GM21528 (cell line): ENCODE measurements around the gene BCL2L2.
"Not testable (repeated sequence)": the region's sequence is repeated elsewhere in the genome, so short reads cannot be mapped to it uniquely, and the experiment has no call there.

Experiments used
- ATAC-seq: cut with Tn5 transposase; IDR thresholded peaks from one replicate; pipeline ENCODE4 v1.9.1; 2021; ENCODE audit warnings: mild to moderate bottlenecking, moderate library complexity; ENCODE audit not compliant: unreplicated experiment, low FRiP score

The BCL2L2 gene, protein sequence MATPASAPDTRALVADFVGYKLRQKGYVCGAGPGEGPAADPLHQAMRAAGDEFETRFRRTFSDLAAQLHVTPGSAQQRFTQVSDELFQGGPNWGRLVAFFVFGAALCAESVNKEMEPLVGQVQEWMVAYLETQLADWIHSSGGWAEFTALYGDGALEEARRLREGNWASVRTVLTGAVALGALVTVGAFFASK

DNA sequence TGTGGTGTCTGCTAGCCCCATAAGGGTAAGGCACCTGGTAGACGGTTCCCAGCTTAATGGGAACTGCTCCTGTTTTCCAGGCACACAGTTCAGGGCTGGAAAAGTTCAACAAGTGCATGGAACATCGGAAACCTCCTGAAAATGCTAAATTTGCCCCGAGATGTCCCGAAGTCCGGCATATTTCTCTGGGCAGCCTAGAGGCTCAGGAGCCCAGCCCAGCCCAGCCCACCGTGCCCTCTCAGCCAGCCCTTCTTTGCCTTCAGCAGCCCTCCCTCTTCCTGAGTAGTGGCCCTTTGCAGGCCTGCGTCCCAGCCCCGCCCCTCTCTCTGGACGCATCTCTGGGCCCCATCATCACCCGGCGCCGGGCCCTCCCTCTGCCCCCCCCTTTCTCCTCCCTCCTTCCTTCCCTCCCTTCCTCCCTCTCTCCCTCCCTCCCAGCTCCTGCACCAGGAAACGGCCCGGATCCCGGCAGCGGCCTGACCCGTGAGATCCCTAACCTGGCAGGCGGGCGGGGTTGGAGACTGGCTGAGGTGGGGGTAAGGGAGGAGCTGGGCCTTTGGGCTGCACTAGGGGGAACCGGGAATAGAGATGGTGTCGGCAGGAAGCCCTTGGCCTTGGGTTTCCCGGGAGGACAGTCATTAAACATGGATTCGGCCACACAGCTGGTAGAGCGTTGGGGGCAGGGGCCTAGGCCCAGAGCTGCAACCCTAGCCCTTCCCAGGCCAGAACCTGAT is at the start of gene BCL2L2:
Gene BCL2L2 (plus strand): TSS at position 422 of the 734 bp plus-strand sequence. CDS start 935 bp downstream, outside the sequence.
- no peak for ATAC-seq

DNA sequence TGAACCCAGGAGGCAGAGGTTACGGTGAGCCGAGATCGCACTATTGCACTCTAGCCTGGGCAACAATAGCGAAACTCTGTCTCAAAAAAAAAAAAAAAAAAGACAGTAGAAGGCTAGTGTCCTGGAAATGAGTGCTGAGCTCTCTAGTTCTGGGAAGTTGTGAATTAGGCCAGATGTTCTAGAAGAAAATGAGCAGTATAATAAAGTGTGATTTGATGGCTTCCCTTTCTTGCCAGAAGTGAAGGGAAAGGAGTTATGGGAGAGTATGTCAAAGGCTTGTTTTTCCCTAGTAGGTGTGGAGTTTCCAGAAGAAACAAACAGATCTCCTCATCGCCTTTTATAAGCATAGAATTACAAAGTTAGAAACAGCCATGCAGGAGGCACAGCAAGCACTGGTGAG is 48.4 kb upstream of the BCL2L2 start:
- no peak for ATAC-seq

DNA sequence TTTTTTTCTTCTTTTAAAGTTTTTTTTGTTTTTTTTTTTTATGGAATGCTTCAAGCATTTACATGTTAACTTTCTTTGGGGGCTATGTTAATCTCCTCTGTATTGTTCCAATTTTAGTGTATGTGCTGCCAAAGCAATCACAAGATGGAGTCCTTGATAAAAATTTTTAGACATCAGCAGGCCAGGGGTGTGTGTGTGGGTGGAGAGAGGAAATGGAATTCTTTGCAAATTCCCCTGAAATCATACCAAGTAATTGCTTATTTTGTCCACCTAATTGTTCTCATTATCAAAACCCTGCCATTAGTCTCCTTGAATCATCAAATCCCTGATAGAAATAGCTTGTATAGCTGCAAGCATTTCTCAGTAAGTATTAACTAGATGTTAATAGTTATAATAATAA is 47.2 kb upstream of the BCL2L2 start:
- no peak for ATAC-seq

- ATAC-seq: not testable (repeated sequence)
Observed at GRCh38 chr14:23260849-23261248, 45.8 kb upstream of the BCL2L2 start.

GRCh38 chr14:23269193-23269592 is 37.4 kb upstream of the BCL2L2 start:
- ATAC-seq: no peak

DNA sequence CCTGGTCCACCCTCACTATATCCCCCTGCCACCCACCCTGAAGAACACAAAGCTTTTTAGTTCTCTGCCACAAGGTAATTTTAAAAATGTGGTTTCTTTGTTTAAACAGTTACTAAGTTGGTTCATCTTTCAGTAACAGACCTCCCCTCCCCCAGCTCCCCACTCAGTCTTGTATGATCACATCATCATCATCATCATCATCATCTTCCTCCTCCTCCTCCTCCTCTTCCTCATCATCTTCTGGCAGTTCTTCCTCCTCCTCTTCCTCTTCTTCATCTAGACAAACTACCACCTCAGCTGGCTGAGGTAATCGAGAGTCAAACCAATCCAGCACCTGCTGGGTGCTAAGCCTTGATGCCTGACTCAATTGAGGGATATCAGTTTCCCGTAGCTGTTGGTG is 31.2 kb upstream of the BCL2L2 start:
- ATAC-seq: no peak

DNA sequence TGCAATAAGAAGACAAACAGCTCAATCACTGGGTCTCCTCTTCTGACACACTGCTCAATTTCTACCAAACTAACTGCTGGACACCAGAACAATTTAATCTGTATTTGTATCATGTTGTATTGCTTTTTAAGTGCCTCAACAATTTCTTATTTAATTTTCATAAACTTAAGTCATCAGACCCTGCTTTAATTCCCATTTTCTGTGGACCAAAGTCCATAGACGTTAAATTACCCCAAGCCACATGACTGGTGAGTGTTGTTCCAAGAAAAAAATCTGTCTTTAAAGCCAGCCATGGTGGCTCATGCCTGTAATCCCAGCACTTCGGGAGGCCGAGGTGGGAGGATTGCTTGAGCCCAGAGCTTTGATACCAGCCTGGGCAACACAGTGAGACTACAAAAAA is 29.4 kb upstream of the BCL2L2 start:
- ATAC-seq: no peak

GRCh38 chr14:23277928-23278327 is 28.7 kb upstream of the BCL2L2 start:
- not testable (repeated sequence) for ATAC-seq

DNA sequence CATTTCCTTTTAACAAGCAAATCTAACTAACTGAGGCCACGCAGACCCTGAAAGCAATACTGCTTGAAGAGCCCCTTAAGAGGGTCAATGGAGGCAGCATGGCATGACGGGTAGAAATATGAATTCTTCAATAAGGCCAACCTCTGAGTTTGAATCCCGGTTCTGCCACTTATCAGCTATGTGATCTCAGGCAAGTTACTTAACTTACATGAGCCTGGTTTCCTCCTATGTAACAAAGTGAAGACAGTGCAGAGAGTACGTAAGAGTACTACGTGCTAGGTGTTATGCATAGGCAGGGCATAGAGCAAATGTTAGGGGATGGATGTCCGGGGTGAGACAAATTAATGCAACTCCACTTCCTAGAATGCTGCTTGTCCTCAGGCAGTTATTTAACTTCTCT is 25.4 kb upstream of the BCL2L2 start:
- no peak for ATAC-seq

- ATAC-seq: no peak
Observed at GRCh38 chr14:23284654-23285529, 21.7 kb upstream of the BCL2L2 start.

- peak; percentile 30 for ATAC-seq
Observed at GRCh38 chr14:23285530-23286019, 21.1 kb upstream of the BCL2L2 start.

DNA sequence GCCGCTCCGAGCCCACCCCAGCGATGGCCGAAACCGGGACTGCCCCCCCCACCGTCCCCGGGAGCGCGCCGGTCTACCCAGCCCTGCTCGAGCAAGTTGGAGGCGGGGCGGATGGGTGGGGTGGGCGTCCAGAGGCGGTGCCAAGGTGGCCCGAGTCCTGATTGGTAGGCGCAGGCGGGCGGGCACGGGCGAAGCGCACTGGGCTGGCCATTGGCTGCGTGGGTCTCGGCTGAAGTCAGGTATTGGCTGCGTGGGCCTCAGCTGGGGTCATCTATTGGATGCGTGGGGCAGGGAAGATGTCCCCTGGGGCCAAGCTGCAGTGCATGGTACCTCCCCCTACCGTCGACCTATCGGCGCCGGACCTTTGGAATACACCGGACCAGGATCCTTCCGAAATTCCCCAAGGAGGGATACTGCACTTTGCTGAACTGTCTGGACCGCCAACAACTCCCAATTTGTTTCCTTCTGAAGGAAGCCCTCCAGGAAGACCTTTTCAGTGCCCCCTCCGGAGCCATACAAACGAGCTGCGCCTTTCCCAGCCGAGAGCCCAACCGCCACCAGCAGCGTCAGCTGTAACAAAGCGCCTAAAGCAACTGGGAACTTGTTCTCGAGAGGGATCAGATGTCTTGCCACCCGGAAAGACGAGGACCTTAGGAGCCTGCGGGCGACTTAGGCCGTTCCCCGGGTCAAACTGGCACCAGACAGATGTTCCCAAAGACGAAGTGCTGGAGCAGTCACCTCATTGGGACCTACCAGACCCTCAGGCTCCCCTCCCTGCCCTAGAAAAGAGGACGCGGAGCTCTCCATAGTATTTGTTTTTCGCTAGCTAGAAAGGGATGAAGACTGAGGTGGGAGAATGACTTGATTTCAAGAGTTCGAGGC is 20.4 kb upstream of the BCL2L2 start, which contains the start of gene HOMEZ:
Gene HOMEZ (minus strand): TSS at position 113 of the 882 bp plus-strand sequence. CDS start 180 bp downstream, outside the sequence.
- ATAC-seq: peak; percentile 97

GRCh38 chr14:23286902-23287479 is 19.6 kb upstream of the BCL2L2 start:
- ATAC-seq: no peak

DNA sequence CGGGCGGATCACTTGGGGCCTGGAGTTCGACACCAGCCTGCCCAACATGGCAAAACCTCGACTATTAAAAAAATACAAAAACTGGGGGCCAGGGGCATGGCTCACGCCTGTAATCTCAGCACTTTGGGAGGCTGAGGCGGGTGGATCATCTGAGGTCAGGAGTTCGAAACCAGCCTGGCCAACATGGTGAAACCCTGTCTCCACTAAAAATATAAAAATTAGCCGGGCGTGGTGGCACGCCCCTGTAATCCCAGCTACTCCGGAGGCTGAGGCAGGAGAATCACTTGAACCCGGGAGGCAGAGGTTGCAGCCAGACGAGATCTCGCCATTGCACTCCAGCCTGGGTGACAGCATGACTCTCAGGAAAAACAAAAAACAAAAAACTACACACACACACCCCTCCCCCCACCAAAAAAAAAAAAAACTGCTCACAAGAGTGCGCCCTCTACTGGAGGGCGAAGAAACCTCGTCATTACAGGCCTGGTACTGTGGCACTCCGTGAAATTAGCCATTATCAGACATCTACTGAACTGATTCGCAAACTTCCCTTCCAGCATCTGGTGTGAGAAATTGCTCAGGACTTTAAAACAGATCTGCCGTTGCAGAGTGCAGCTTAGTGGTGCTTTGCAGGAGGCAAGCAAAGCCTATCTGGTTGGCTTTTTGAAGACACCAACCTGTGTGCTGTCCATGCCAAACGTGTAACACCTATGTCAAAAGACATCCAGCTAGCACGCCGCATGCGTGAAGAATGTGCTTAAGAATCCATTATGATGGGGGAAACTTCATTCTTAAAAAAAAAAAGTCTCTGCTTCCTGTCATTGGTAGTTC is 11.7 kb upstream of the BCL2L2 start:
- ATAC-seq: no peak

- ATAC-seq: no peak
Observed at GRCh38 chr14:23296012-23296777, 10.4 kb upstream of the BCL2L2 start.

DNA sequence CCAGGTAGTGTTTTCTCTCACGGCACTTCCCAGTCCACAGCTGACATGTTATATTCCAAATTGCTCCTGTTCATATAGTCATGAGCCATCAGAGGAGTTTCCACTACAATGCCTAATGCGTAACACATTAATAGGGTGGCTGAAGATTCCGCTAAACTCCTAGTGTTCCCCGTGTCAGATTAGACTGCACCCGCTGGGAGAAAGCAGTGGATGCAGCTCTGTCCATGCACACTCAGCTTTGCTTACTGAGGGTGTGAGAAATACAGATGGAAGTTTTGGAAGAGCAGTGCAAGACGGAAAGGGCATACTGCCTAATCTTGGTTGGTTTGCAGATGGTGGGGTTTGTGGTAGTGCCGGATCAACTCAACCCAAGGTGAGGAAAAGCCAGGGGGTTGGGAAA is 9.5 kb upstream of the BCL2L2 start:
- ATAC-seq: no peak

GRCh38 chr14:23297611-23298277 is 8.9 kb upstream of the BCL2L2 start:
- no peak for ATAC-seq
